ENCODE measurements around the gene CRTC1. TPM values are rescaled to one million over a fixed set of nuclear protein-coding genes. Genes with fewer than 3 reads are reported as not detected.

Gene CRTC1, protein sequence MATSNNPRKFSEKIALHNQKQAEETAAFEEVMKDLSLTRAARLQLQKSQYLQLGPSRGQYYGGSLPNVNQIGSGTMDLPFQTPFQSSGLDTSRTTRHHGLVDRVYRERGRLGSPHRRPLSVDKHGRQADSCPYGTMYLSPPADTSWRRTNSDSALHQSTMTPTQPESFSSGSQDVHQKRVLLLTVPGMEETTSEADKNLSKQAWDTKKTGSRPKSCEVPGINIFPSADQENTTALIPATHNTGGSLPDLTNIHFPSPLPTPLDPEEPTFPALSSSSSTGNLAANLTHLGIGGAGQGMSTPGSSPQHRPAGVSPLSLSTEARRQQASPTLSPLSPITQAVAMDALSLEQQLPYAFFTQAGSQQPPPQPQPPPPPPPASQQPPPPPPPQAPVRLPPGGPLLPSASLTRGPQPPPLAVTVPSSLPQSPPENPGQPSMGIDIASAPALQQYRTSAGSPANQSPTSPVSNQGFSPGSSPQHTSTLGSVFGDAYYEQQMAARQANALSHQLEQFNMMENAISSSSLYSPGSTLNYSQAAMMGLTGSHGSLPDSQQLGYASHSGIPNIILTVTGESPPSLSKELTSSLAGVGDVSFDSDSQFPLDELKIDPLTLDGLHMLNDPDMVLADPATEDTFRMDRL
- 2.1 and 2.5 TPM in 2 replicates for total RNA-seq

DNA sequence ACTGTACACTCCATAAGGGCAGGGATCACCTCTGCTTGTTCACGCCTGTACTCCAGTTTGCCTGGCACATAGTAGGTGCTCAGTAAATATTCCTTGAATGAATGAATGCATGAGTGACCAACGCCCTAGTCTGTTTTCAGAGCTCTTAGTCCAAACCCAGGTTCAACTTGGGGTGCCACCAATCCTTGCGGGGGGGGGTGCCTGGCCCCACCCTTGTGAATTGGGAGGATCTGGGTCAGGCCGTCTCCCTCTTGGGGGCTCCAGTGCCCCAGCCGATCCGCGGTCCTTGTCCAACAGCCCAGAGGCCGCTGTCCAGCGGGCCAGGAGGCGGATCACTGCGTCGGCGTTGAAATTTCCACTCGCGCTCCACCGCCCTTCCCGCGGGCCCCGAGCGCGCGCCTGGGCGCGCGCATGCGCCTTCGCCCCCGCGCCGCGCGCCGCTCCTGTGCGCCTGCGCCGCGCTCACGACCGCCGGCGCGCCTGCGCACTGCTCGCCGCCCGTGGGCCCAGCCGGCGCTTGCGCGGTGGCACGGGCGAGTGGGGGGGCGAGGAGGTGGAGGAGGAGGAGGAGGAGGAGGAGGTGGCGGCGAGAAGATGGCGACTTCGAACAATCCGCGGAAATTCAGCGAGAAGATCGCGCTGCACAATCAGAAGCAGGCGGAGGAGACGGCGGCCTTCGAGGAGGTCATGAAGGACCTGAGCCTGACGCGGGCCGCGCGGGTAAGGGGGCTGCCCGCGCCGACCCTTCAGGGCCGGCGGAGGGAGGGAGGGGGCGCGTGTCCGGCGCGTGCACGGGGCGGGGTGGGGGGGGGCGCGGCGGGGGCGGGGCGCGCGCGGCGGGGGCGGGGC, at the start of gene CRTC1:
TSS of gene CRTC1 (plus strand) at position 572 of the 849 bp plus-strand sequence. CDS start at position 595, 23 bp downstream.

DNA sequence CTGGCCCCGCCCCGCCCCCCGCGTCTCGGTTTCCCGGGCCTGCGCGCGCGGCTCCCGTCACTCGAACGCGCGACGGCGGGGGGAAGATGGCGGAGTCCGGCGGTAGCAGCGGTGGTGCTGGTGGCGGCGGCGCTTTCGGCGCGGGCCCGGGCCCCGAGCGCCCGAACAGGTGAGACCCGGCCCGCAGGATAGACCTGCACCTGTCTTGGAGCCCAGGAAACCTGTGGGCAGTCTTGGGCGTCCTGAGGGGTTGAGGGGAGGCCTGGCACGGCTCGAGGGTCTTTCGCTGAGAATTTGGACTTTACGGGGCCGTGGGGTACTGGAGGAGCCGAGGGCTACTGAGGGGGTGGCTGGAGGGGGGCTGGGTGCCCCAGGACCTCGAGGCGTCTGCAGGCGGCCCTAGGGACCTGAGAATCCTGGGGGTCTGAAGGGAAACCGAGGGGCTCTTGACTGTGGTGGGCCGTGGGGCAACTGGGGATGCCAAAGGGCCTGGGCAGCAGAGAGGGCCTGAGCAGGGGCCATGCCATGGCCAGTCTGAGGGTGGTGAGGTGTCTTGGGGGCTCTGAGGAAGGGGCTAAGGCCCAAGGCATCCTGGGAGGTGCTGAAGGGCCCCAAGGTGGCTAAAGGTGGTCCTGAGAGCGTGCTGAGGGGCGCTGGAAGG, 46.4 kb upstream of the CRTC1 start, which contains the start of gene KLHL26:
TSS of gene KLHL26 (plus strand) at position 60 of the 661 bp plus-strand sequence. CDS start at position 87, 27 bp downstream.

DNA sequence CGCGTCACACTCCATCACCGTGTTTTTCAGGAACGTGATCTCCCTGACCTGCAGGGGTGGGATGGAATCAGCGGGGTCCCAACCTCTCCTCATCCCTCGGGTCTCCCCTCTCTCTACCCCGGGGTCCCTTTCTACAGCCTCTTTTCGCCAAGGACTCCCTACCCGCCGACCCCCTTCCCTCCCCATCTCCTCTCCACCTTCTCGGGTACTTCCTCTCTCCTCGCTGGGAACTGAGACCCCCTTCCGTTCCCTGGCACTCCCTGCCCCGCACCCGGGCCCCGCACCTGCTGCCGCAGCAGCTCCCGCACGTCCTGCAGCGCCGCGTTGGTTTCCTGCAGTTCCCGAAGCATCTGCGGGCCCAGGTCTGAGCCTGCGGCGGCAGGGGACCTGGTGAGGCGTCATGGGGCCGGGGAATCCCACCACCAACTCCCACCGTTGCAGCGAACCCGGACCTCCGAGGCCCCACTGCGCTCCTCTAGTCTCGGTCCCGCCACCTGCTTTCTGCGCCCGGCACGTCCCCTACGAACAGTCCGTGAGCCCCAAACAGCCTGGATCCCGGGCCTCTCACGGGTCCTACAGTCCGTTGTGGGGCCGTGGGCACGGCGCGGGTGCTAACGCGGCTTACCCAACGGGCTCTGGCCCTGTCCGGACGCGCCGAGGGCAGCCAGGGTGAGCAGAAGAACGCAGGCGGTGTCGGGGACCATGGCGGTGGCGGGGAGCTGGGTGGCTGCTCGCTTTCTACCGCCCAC, 107.3 kb downstream of the CRTC1 start, which contains the start of gene COMP:
TSS of gene COMP (minus strand) at position 740 of the 749 bp plus-strand sequence. CDS start at position 704, 36 bp downstream.

DNA sequence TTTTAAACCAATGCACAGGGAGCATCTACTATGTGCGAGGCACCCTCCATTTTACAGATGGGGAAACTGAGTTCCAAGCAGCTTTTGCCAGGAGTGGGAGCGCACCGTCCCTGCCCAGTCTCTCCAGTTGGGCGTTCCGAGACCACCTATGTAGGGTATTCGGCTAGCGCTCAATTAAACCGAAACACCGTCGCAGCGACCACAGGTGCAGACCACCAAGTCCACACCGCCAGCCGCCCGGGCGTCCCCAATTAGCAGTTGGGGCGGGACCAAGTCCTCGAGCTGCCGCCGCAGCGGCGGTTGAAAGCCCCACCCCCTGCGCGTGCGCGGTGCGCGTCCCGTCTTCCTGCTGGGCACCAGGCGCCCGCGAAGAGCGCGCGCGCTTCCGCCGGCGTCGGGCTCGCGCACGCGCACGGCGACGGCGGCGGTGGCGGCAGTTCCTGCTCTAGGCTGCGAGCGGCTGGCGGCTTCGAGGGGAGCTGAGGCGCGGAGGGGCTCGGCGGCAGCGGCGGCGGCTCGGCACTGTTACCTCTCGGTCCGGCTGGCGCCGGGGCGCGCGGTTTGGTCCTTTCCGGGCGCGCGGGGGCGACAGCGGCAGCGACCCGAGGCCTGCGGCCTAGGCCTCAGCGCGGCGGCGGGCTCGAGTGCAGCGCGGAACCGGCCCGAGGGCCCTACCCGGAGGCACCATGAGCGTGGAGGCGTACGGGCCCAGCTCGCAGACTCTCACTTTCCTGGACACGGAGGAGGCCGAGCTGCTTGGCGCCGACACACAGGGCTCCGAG, 148.2 kb downstream of the CRTC1 start, which contains the start of gene UPF1:
TSS of gene UPF1 (plus strand) at position 436 of the 782 bp plus-strand sequence. CDS start at position 687, 251 bp downstream.

Other genes starting within 250 kb of the CRTC1 start
- 13.8 and 18.4 TPM in 2 replicates for gene ISYNA1, start 245.5 kb upstream of the CRTC1 start, total RNA-seq
- gene ELL, start 161.6 kb upstream of the CRTC1 start, total RNA-seq, result 13.1 and 13.7 TPM in 2 replicates
- 278 and 286 TPM in 2 replicates for gene FKBP8, start 140.1 kb upstream of the CRTC1 start, total RNA-seq
- 46.8 and 48.9 TPM in 2 replicates for gene KXD1, start 125.8 kb upstream of the CRTC1 start, total RNA-seq
- gene UBA52, start 111.8 kb upstream of the CRTC1 start, total RNA-seq, result 878 and 1,590 TPM in 2 replicates
- 57.2 and 69.6 TPM in 2 replicates for gene REX1BD, start 94.9 kb upstream of the CRTC1 start, total RNA-seq
- gene CRLF1, start 76.9 kb upstream of the CRTC1 start, total RNA-seq, result 92.0 and 110 TPM in 2 replicates
- gene TMEM59L, start 70.8 kb upstream of the CRTC1 start, total RNA-seq, result 2.2 and 5.0 TPM in 2 replicates
- 5.5 and 12.2 TPM in 2 replicates for gene KLHL26, start 46.7 kb upstream of the CRTC1 start, total RNA-seq
- 1.3 and 1.5 TPM in 2 replicates for gene COMP, start 107.6 kb downstream of the CRTC1 start, total RNA-seq
- gene UPF1, start 148.3 kb downstream of the CRTC1 start, total RNA-seq, result 57.7 and 78.9 TPM in 2 replicates
- gene CERS1, start 212.5 kb downstream of the CRTC1 start, total RNA-seq, result 3.2 and 5.0 TPM in 2 replicates
- gene COPE, start 235.7 kb downstream of the CRTC1 start, total RNA-seq, result 166 and 228 TPM in 2 replicates
- 62.4 and 69.6 TPM in 2 replicates for gene DDX49, start 236.0 kb downstream of the CRTC1 start, total RNA-seq